MG63 (cell line): ENCODE results near the gene FAR2. TPM values are rescaled to one million over a fixed set of nuclear protein-coding genes. Genes with fewer than 3 reads are reported as not detected.
"Not testable (repeated sequence)": the region's sequence is repeated elsewhere in the genome, so short reads cannot be mapped to it uniquely, and the experiment has no call there.

Experiments
- DNase-seq: peaks from one replicate; pipeline ENCODE4 v3.0.0-alpha.2; 2020
- H3K27me3 ChIP-seq: fragments of 250-450 bp; sonication (Bioruptor Pico); 2 replicates; pipeline ENCODE4 v1.5.1; 2020; ENCODE audit warnings: mild to moderate bottlenecking, moderate library complexity
- H3K36me3 ChIP-seq: fragments of 250-450 bp; sonication (Bioruptor Pico); 2 replicates; pipeline ENCODE4 v1.5.1; 2020; ENCODE audit warnings: mild to moderate bottlenecking, moderate library complexity
- H3K4me3 ChIP-seq: fragments of 250-450 bp; sonication (Bioruptor Pico); 2 replicates; pipeline ENCODE4 v1.5.1; 2020; ENCODE audit warnings: mild to moderate bottlenecking, moderate library complexity
- H3K9me3 ChIP-seq: fragments of 250-450 bp; sonication (Bioruptor Pico); 2 replicates; pipeline ENCODE4 v1.5.1; 2020; ENCODE audit warnings: mild to moderate bottlenecking, moderate library complexity
- total RNA-seq: library from RNA; depleted of rRNA; stranded (reverse); fragments of >200 nt; shearing (Covaris generic); gene quantifications from 2 replicates; pipeline ENCODE4 v1.2.3, GENCODE V29; 2014; ENCODE audit warnings: low replicate concordance

Gene FAR2
- total RNA-seq, 1 experiment from 2014 or later = 19.5 TPM

DNA sequence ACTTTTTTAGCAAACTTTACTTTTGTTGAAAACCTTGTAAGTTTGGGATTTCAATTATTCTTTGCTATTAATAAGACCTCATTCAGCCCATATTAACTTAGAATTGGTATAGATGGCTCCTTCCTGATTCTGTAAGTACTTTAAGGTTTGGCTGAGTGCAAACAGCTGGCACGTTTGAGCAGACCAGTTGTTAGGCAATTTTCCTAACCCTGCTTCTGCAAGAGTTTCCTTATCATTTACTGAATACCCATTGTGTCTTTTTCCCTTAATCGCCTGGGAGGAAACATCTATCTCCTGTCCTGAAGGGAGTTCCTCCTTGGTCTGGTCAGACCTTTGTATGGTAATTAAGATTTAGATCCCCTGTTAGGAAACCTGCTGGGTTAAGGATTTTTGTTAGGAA, 20.9 kb downstream of the FAR2 start:
- H3K9me3 ChIP-seq = peaks cover 57% of the 10 kb centered on the region
- H3K27me3 ChIP-seq, DNase-seq, H3K4me3 ChIP-seq: not testable (repeated sequence)
- H3K36me3 ChIP-seq = peaks cover 81% of the 10 kb centered on the region

DNA sequence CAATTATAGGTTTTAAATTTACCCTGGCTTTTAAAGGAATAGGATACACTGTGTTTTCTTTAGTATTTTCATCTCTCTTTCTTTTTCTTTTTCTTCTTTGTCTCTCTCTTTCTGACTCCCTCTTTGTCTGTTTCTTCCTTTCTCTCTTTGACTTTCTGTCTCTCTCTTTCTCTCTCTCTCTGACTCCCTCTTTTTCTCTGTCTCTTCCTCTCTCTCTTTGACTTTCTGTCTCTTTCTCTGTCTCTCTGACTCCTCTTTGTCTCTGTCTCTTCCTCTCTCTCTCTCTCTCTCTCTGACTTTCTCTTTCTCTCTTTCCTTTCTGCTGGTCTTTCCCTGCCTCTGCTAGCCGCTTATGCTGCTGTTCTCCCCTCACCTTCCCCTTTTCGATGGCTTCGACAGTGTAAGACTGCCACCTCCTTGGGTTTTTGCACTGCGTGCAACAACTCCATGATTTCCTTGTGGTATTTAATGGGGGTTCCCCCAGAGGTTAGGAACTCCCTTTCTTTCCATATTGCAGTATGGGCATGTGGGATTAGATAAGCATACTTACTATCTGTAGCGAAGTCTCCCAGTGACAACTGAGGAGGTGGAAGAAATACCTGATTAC, 21.5 kb downstream of the FAR2 start:
- H3K27me3 ChIP-seq, H3K4me3 ChIP-seq, DNase-seq: not testable (repeated sequence)
- H3K9me3 ChIP-seq = peaks cover 62% of the 10 kb centered on the region
- peaks cover 85% of the 10 kb centered on the region for H3K36me3 ChIP-seq

DNA sequence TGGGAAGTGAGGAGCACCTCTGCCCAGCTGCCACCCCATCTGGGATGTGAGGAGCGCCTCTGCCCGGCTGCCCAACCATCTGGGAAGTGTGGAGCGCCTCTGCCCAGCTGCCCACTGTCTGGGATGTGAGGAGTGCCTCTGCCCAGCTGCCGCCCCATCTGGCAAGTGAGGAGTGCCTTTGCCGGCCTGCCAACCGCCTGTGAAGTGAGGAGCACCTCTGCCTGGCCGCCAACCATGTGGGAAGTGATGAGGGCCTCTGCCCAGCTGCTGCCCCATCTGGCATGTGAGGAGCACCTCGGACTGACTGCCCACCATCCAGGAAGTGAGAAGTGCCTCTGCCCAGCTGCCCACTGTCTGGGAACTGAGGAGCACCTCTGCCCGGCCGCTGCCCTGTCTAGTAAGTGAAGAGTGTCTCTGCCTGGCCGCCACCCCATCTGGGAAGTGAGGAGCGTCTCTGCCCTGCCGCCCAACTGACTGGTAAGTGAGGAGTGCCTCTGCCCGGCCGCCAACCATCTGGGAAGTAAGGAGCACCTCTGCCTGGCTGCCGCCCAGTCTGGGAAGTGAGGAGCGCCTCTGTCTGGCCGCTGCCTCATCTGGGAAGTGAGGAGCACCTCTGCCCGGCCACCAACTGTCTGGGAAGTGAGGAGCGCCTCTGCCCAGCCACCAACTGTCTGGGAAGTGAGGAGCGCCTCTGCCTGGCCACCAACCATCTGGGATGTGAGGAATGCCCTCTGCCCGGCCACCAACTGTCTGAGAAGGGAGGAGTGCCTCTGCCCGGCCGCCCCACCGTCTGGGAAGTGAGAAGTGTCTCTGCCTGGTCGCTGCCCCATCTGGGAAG, 22.6 kb downstream of the FAR2 start:
- H3K9me3 ChIP-seq = peaks cover 68% of the 10 kb centered on the region
- no peaks in the 10 kb centered on the region for H3K27me3 ChIP-seq
- no peak for DNase-seq
- no peak overlapping the region for H3K4me3 ChIP-seq
- peaks cover 74% of the 10 kb centered on the region for H3K36me3 ChIP-seq

DNA sequence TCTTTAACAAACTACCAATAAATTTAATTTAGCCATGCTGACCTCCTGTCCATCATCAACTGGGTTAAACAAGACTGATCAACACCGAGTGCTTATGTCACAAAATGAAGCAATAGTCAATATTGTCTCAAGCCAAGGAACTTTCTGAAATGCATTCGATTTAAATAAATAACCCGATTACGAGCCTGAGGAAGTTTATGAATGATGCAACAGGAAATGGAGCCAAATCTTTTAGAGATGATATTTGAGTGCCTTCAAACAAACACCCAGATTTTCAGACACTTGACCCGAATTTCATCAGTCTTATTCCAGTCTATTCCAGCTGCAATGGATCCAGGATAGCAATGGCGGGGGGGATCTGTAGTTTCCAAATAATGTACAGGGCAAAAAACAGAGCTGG, 27.9 kb downstream of the FAR2 start:
- Histone ChIP-seq H3K36me3 (peaks cover 29% of the 10 kb centered on the region), H3K4me3 (no peak overlapping the region), H3K9me3 (peaks cover 25% of the 10 kb centered on the region), H3K27me3 (no peaks in the 10 kb centered on the region)
- DNase-seq = no peak

DNA sequence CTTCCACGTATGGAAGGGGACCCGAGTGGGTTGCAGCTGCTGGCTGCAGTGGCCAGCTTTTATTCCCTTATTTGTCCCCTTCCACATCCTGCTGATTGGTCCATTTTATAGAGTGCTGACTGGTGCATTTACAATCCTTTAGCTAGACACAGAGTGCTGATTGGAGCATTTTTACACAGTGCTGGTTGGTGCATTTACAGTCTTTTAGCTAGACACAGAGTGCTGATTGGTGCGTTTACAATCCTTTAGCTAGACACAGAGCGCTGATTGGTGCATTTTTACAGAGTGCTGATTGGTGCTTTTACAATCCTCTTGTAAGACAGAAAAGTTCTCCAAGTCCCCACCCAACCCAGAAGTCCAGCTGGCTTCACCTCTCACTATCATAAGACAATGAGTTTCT, 33.2 kb downstream of the FAR2 start:
- peaks cover 15% of the 10 kb centered on the region for H3K36me3 ChIP-seq
- not testable (repeated sequence) for H3K9me3 ChIP-seq, DNase-seq, H3K27me3 ChIP-seq, H3K4me3 ChIP-seq

DNA sequence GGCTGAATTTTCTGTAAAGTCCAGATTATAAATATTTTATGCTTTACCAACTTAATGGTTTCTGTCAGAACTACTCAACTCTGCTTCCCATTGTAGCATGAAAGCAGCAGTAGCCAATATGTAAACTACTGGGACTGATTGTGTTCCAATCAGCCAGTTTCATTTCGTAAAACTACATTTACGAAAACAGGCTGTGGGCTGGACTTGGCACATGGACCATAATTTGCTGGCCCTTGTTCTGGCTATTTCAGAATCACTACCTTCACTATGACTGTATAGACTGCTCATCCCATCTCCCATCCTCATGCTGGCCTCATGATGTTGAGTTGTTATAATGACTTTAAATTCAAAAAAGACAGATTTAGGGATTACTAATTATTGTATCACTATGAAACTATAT, 38.7 kb downstream of the FAR2 start:
- peaks cover 7% of the 10 kb centered on the region; the same call in 1 of the 2 replicates for H3K36me3 ChIP-seq
- no peaks in the 10 kb centered on the region for H3K27me3 ChIP-seq
- H3K9me3 ChIP-seq = no peaks in the 10 kb centered on the region
- DNase-seq = peak; percentile 50
- no peak overlapping the region for H3K4me3 ChIP-seq

DNA sequence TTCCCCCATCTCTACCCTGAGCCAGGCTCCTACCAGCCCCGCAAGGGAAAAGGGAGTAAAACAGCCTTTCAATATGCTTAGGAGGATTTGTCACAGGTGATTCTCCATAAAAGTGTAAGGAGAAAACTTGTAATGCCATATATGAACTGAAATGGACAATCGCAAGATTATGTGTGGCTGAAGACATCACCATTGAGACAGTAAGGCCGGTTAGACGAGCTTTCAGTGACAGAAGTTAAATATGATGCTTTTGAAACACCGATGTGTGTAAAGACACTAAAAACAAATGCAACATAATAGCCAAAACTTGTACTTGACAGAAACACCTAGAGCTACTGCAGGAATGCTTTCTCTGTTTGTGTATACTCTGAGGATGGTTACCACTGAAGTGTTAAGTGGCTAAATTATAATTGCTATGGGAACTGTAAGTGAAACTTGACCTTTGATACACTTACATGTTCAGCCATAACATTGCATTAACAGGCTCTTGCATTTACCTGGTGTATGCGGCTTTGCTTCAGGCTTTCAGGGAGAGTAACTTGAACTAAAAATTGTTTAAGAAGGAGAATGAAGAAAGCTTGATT, 42.3 kb downstream of the FAR2 start:
- Histone ChIP-seq H3K4me3 (no peak overlapping the region), H3K27me3 (no peaks in the 10 kb centered on the region), H3K36me3 (peaks cover 7% of the 10 kb centered on the region; the same call in 1 of the 2 replicates), H3K9me3 (no peaks in the 10 kb centered on the region)
- no peak for DNase-seq

DNA sequence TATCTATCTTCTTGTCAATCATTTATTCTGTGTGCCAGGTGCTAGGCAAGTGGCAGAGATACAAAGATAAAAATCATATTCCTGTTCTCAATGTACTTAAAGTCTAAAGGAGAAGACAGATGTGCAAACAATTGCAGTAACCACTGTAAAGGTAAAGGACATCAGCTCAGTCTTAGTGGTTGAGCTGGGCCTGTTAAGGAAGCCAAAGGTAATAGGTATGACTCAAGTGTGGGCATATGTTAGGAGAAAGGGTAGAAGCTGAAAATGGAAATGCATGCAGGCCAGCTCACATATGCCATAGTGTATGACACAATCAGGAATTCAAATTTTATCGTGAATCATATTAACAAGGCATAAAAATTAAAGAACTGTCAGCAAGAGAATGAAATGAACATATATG, 49.8 kb downstream of the FAR2 start:
- Histone ChIP-seq H3K36me3 (peaks cover 14% of the 10 kb centered on the region), H3K9me3 (peaks cover 10% of the 10 kb centered on the region; the same call in 1 of the 2 replicates), H3K4me3 (no peak overlapping the region), H3K27me3 (no peaks in the 10 kb centered on the region)
- DNase-seq = no peak

DNA sequence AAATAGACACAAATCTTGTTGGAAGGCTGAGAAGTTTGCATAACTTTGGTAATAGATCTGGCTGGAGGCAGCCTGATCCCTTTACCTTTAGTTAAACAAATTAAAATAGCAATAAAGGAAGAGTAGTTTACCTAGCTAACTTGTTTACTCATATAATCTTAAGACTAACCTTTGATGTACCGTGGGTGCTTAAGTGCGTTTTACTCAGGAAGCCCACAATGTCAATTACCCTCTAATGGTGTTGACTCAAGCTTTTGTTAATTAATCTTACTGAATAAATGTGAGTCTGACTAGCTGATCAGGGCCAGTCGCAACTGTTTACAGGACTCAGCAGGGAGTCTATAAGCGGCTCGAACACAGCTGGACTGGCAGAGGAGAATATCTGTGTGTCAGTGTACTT, 51.5 kb downstream of the FAR2 start:
- Histone ChIP-seq H3K27me3 (no peaks in the 10 kb centered on the region), H3K9me3 (peaks cover 10% of the 10 kb centered on the region; the same call in 1 of the 2 replicates), H3K36me3 (peaks cover 14% of the 10 kb centered on the region), H3K4me3 (no peak overlapping the region)
- no peak for DNase-seq

DNA sequence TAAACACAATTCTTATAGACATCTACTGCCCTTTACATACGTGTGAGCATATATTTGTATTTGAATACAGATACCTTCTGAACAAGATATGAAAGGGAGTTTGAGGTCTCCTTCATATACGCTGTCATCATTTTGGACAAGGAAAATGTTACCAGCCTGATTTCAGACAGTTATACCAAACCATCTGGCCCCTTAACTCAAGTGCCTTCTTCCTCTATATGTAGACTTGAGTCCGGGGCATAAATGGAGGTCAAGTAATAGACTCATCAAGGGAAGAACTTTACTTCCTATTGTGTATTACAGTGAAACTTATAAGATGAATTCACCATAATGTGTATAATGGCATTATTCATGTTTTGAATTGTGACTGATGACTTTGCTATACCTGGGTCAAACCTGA, 52.2 kb downstream of the FAR2 start:
- H3K36me3 ChIP-seq = peaks cover 12% of the 10 kb centered on the region
- DNase-seq = no peak
- peaks cover 10% of the 10 kb centered on the region; the same call in 1 of the 2 replicates for H3K9me3 ChIP-seq
- H3K4me3 ChIP-seq = no peak overlapping the region
- H3K27me3 ChIP-seq = no peaks in the 10 kb centered on the region

DNA sequence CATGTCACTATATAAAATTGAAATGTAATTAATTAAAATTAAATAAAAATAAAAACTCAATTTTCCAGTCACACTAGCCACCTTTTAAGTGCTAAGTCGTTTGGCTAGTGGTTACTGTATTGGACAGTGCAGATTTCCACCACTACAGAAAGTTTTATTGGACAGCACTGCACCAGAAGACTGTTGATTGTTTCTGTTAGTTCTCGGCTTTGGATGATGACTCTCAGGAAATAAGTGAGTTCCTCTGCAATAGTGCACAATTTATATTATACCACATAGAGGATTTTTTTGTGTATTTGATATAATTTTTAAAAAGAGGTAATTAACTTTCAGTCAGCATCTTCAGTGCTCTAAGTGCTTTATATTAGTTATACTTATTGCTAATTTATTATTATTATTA, 52.7 kb downstream of the FAR2 start:
- Histone ChIP-seq H3K36me3 (peaks cover 11% of the 10 kb centered on the region), H3K9me3 (peaks cover 10% of the 10 kb centered on the region; the same call in 1 of the 2 replicates), H3K4me3 (no peak overlapping the region), H3K27me3 (no peaks in the 10 kb centered on the region)
- no peak for DNase-seq

DNA sequence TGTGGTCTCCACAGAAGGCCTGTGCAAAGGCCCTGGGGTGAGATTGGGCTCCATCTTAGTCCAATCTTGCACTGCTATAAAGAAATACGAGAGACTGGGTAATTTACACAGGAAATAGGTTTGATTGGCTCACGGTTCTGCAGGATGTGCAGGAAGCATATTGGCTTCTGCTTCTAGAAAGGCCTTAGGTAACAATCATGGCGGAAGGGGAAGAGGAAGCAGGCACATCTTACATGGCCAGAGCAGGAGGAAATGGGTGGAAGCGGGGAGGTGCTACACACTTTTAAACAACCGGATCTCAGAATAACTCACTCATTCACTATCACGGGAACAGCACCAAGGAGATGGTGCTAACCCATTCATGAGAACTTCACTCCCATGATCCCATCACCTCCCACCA, 55.4 kb downstream of the FAR2 start:
- Histone ChIP-seq H3K36me3 (peaks cover 11% of the 10 kb centered on the region), H3K9me3 (peaks cover 10% of the 10 kb centered on the region; the same call in 1 of the 2 replicates), H3K27me3 (no peaks in the 10 kb centered on the region), H3K4me3 (no peak overlapping the region)
- no peak for DNase-seq

DNA sequence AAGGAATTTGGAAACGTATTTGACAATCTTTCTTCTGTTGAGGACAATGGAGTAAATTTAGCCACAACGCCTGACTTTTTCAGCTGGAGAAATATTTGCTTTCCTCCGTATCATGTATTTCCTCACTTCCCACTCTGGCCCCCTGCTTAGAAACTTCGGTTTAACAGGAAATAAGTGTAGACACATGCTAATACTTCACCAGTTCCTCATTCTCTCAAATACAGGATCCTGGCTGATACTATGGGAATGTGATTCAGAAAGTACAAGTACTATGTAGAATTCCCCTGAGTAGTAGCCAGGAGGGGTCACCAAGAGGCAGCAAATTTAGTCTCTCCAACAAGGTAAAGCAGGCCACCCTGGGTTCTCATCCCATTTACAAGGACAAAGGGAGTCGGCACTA, 58.0 kb downstream of the FAR2 start:
- Histone ChIP-seq H3K4me3 (no peak overlapping the region), H3K36me3 (peaks cover 10% of the 10 kb centered on the region), H3K27me3 (no peaks in the 10 kb centered on the region), H3K9me3 (peaks cover 8% of the 10 kb centered on the region; the same call in 1 of the 2 replicates)
- DNase-seq = no peak

DNA sequence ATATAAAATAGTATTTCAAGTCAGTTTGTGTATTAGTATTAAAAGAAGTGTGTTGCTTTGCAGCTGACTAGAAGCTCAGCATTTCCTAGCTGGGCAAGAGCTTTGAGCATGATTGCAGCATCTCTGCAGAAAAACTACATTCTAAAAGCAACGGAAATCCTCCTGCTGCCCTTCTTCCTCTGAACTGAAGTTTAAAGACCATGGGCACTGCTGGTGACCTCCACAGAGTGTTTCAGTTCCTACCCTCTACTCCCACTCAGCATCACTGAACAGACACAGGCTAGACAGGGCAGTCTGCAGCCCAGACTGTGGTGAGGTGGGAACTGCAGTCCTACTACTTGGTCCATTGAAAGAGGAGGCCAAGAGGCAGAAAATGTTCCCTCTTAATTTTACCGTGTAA, 59.0 kb downstream of the FAR2 start:
- Histone ChIP-seq H3K27me3 (no peaks in the 10 kb centered on the region), H3K4me3 (no peak overlapping the region), H3K36me3 (0 out of 2 replicates have a peak, but pooled peaks cover 2% of the 10 kb centered on the region), H3K9me3 (no peaks in the 10 kb centered on the region)
- DNase-seq = no peak

DNA sequence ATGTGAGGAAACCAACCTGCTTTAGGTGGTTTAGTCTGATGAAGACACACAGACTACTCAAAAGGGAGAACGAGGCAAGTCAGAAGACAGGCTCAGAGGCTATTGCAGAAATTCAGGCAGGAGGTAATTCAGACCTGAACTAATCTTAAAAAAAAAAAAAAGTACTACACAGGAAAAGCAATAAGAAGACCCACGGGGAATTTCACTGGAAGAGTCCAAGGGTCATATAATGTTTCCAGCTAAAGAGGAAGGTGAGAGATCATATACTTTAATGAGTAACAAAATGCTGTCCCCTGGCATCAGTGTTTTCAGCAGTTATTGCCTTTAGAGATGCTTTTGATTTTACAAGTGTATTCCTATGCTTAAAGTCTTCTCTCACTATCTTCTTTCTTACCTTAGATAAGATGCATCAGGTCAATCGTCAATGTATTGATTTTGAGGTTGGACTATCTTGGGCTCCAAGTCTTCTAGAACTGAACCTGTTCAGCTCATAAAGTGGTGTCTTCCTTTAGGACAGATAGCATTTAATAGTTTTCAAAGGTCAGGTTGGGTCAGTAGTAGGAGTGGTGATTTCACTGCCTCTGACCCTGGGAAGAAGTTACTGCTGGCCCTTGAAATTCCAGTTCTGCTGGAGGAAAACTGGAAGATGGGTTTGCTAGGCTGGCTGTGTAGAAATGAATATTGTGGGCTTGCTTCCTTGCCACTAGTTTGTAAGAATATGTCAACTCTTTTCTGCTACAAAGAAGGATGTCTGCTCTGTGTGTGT, 60.0 kb downstream of the FAR2 start:
- Histone ChIP-seq H3K36me3 (no peaks in the 10 kb centered on the region), H3K27me3 (no peaks in the 10 kb centered on the region), H3K4me3 (no peak overlapping the region), H3K9me3 (no peaks in the 10 kb centered on the region)
- DNase-seq = no peak

DNA sequence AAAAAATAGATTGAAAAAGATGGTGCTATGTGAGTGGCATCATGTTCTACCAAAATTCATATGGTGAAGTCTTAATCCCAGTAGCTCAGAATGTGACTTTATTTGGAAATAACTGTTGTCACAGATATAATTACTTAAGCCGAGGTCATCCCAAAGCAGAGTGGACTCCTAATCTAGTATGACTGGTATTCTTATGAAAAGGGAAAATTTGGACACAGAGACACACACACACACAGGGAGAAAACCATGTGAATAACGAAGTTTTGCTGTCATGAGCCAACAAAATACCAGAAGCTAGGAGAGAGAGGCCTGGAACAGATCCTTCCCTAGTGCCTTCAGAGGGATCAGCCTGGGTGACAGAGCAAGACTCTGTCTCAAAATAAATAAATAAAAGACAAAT, 62.6 kb downstream of the FAR2 start:
- no peak overlapping the region for H3K4me3 ChIP-seq
- DNase-seq = no peak

More for the DNA sequence above, 62.6 kb downstream of the FAR2 start:
- Histone ChIP-seq H3K36me3 (no peaks in the 10 kb centered on the region), H3K27me3 (no peaks in the 10 kb centered on the region), H3K9me3 (no peaks in the 10 kb centered on the region)
